GM18909 (cell line): ENCODE data around the gene IL2.

ENCODE experiments used
- ATAC-seq: cut with Tn5 transposase; IDR thresholded peaks from one replicate; pipeline ENCODE4 v1.9.1; 2021; ENCODE audit warnings: mild to moderate bottlenecking; ENCODE audit not compliant: unreplicated experiment, poor library complexity

Gene IL2

GRCh38 chr4:122456231-122457116 lies at the start of gene IL2:
TSS of gene IL2 (minus strand) at chr4:122456725. CDS start at chr4:122456440, 285 bp downstream.
- ATAC-seq = no peak

DNA sequence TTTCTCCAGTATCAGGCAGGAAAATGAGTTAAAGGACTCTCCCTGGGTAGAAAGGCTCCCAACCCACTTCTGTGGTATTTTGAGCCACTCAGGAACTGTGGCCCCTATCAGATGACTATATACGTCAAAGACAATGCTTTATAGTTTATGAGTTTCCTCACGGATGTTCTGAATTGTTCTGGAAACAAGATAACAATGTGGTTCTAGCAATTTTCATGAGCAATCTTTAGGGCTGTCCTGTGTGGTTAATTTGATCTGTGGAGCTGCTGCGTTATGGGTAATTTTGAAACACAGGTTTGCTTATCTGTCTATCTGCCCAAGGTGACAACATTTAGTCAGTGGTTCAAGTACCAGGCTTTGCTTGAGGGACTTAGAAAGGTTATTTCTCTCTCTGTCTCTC lies 46.7 kb upstream of the IL2 start:
- ATAC-seq = no peak

- ATAC-seq = no peak
Observed at GRCh38 chr4:122500852-122501501, 44.5 kb upstream of the IL2 start.

DNA sequence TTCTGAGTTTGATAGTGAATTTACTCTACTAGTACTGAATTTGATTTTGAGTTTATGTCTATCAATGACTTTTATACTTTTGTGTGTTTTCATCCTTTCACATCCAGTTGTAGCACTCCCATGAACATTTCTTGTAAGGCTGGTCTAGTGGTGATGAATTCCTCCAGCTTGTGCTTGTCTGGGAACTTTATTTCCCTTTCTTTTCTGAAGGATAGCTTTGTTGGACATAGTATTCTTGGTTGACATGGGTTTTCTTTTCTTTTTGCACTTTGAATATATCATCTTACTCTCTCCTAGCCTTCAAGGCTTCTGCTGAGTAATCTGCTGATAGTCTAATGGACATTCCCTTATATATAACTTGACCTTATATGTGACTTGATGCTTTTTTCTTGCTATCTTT lies 32.5 kb upstream of the IL2 start:
- ATAC-seq = no peak

GRCh38 chr4:122483481-122483880 lies 27.0 kb upstream of the IL2 start:
- ATAC-seq = no peak

GRCh38 chr4:122481766-122482405 lies 25.4 kb upstream of the IL2 start:
- no peak for ATAC-seq

GRCh38 chr4:122480655-122481487 lies 24.3 kb upstream of the IL2 start:
- no peak for ATAC-seq

DNA sequence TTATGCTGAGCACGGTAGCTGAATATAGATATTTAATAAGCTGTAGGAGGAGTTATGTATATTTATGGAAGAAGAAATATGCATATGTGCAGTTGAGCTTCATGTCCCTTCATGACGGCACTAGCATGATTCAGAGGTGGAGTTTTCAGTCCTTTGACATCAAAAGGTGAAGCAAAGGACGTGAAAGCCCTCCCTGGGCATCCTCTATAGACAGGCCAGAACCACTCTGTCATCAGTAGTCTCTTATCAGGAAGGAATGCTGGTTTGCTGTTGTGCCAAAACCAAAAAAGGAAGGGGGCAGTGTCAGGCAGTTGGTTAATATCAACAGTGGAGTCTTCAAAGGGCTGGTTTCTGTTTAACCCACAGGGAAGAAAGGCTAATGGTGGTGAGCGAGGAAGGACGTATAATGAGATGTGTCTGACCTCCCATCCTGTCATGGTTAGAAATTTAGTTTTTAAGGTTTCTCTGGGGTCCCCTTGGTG lies 23.5 kb upstream of the IL2 start:
- ATAC-seq = no peak

GRCh38 chr4:122476745-122477144 lies 20.2 kb upstream of the IL2 start:
- ATAC-seq = no peak

DNA sequence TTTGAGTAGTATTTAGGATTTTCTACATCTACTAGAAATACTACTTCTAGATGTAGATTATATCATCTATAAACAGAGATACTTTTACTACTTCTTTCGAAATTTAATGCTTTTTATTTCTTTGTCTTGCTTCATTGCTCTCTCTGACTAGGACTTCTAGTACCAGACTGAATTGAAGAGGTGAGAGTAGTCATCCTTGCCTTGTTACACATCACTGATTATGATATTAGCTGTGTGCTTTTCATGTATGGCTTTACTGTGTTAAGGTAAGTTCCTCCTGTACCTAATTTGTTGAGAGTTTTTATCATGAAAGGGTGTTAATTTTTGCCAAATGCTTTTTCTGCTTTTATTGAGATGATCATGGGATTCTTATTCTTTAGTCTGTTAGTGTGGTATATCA lies 19.6 kb upstream of the IL2 start:
- ATAC-seq = no peak

DNA sequence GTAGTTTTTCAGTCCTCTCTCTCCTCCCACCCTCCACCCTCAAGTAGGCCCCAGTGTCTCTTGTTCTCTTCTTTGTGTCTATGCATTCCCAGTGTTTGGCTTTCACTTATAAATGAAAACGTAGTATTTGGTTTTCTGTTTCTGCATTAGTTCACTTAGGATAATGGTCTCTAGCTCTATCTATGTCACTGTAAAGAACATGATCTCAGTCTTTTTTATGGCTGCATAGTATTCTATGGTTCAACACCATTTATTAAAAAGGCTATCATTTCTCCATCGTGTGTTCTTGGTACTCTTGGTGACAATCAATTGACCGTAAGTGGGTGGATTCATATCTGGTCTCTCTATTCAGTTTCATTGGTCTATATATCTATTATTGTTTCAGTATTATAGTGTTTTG lies 18.7 kb upstream of the IL2 start:
- no peak for ATAC-seq

DNA sequence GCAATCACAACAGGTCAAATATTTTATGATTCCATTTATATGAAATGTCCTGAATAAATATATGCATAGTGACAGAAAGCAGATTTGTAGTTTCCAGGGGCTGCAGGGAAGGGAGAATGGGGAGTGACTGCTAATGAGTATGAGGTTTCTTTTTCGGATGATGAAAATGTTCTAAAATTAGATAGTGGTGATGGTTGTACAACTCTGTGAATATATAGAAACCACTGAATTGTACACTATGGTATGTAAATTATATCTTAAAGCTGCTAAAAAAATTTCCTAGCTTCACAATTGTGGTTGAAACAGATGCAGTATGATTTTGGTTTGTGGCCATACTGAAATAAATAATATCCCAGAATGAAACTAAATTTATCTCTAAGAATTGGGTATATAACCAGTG lies 12.9 kb upstream of the IL2 start:
- no peak for ATAC-seq

DNA sequence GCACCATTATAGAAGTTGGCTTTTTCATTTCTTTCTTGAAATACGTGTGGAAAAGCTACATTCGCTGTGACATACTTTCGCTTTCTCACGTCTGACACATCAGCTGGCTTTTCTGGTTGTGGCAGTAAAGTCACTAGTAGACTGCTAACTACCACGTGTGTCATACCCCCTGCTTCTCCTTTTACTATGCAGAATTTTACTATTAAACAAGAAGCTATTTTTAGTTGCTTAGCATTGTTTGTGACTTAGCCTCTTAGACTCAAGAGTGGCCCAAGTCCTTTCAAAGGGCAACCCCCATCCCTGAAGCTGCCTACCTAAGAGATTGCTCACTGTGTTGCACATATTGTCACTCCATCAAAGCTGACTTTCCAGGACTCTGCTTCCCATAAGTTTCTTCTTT lies 2.1 kb upstream of the IL2 start:
- ATAC-seq = peak; percentile 81

- ATAC-seq = no peak
Observed at GRCh38 chr4:122453384-122453995, 3.0 kb downstream of the IL2 start.

DNA sequence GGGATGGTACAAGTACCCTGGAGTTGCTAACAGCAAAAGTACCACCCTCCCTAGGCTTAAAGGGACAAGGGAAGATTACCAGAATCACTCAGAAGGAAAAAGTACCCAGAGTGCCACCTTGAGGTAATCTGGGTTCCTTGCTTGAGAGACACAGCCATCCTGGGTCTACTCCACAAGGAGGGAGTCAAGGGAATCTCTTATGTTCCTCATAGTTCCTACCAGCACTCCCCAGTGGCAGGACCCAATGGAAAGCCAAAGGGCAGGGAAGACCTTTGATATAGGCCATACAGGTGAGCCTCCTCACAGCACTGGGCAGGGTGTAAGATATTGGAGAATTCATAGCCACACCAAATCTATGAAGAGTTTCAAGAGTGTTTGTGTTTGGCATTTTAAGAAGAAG lies 5.7 kb downstream of the IL2 start:
- no peak for ATAC-seq

DNA sequence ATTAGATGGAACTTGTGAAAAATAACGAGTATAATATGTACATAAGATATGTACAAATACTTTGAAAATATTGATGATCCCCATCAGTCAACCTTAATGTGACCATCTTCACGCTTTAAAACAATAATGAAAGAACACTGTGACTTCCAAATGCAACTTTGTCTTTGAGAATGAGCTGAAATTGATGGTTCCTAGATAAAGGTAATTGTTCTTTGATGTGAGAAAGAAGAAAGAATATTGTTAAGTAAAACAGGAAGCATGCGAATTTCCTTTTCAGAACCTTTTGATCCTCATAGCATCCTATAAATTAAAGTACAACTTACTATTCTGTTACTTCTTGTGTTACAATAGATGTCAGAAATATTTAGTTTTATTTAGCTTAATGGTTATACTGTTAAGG lies 22.2 kb downstream of the IL2 start:
- no peak for ATAC-seq

DNA sequence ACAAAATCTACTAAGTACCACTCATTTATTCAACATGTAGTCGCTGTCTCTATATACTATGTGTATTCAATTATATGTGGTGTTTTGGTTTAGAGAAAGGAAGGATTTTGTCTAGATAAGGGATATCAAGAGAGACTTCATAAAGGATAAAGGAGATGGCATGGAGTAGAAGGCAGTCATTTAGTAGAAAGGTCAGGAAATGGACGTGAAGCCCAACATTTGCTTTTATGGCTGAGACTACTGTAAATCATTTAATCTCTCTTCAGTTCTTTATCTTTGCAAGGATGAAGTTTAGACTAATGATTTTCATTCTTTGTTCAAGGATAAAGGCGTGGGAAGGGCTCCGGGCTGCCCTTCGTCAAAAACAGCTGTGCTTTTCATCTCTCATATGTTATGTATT lies 25.2 kb downstream of the IL2 start:
- ATAC-seq = no peak

DNA sequence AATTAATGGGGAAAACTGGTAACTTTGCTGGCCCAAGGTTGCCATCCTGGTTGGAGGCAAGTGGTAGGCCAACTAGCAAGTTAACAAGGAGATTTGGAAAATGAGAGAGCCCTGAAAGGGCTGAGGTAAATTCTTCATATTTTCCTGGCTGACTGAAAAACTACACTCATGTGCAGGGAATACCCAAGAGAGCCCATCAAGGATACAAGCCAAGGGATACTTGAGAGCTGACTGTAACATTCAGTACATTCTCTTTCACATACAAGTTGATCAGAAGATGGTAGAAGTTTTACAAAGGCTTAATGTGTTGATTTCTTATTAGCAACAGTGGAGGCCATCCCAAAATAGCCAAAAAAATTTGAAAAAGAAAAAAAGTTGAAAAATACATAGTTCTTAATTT lies 33.3 kb downstream of the IL2 start:
- no peak for ATAC-seq

DNA sequence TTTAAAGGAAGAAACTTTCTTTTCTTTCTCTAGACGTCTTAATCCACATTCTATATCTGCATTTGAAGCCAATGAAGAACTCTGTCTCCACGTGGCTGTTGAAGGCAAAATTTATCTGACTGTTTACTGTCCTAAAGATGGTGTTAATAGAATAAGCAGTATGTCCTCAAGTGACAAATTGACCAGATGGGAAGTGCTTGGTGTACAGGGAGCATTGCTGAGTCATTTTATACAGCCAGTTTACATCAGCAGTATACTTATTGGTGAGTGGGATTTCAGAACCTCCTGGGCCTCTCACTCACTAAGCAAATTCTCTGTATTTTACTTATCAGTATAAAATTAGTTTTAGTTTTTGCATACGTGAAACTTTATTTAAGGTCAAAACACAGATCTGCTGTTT lies 44.0 kb downstream of the IL2 start:
- no peak for ATAC-seq

DNA sequence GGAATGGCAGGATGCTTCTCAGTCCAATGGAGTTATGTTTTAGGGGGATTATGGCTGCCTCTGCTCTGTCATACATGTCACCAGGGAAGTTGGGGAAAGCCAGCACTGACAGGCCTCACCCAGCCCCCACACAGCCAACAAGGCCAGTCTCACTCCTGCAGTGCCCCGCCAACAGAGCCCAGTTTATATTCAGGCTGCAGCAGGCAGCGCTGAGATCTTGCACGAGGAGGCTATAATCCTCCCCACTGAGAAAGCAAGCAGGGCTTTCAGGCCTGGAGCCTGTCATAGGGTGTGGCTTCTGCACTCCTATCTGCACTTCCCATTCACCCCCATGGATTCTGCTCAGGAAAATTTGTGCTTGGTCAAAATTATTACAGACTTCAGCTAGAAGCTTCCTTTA lies 52.7 kb downstream of the IL2 start:
- ATAC-seq = no peak
